Fibroblast of pulmonary artery (primary cell): ENCODE results near the gene PSME3IP1.
"Not testable (repeated sequence)": the region's sequence is repeated elsewhere in the genome, so short reads cannot be mapped to it uniquely, and the experiment has no call there.

ENCODE experiments used
- DNase-seq: peaks from one replicate; pipeline ENCODE4 v3.0.0-alpha.2; 2010; ENCODE audit warnings: low read depth
- H3K4me3 ChIP-seq: replicated peaks from 2 replicates; pipeline ENCODE4 v1.5.1; 2011; ENCODE audit warnings: low read depth, mild to moderate bottlenecking, control low read depth, low read length, moderate library complexity
- TF ChIP-seq, protein P1 (sequence below): IDR thresholded peaks from 2 replicates; pipeline ENCODE4 v1.5.1; 2011; ENCODE audit warnings: mild to moderate bottlenecking, control low read depth, low read length, inconsistent platforms; ENCODE audit errors: missing control alignments

PSME3IP1 gene

DNA sequence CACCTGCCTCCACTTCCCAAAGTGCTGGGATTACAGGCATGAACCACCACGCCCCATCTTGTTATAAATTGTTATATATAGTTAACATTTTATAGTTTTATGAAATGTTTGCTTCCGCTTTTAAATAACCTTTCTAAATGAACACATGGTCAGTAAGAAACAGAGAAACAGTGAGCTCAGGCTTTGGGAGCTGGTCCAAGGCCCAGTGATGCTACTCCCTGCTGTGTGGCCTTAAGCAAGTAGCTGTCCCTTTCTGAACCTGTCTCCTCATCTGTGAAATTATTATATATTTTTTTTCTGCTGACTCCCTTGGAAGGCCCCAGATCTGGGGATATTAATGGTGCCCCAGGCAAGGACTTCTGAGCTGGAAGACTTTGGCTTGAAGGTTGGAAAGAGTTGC is 74.4 kb downstream of the PSME3IP1 start:
- H3K4me3 ChIP-seq, result no peak overlapping the region
- no peak for DNase-seq
- TF ChIP-seq, protein P1, sequence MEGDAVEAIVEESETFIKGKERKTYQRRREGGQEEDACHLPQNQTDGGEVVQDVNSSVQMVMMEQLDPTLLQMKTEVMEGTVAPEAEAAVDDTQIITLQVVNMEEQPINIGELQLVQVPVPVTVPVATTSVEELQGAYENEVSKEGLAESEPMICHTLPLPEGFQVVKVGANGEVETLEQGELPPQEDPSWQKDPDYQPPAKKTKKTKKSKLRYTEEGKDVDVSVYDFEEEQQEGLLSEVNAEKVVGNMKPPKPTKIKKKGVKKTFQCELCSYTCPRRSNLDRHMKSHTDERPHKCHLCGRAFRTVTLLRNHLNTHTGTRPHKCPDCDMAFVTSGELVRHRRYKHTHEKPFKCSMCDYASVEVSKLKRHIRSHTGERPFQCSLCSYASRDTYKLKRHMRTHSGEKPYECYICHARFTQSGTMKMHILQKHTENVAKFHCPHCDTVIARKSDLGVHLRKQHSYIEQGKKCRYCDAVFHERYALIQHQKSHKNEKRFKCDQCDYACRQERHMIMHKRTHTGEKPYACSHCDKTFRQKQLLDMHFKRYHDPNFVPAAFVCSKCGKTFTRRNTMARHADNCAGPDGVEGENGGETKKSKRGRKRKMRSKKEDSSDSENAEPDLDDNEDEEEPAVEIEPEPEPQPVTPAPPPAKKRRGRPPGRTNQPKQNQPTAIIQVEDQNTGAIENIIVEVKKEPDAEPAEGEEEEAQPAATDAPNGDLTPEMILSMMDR, result no peak

DNA sequence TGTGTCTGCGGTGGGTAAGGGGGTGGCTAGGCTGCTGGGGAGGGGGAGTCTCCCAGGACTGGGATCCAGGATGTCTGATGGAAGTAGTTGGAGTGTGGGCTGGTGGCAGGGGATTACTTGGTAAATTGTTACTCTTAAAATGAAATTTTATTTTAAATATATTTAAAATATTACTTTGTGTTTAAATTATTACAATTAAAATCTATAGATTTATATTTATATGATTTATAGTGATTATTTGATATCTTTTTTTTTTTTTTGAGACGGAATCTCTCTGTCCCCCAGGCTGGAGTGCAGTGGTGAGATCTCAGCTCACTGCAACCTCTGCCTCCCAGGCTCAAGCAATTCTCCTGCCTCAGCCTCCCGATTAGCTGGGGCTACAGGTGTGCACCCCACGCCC is 74.9 kb downstream of the PSME3IP1 start:
- H3K4me3 ChIP-seq, result no peak overlapping the region
- TF ChIP-seq, protein P1, result no peak
- DNase-seq, result no peak

DNA sequence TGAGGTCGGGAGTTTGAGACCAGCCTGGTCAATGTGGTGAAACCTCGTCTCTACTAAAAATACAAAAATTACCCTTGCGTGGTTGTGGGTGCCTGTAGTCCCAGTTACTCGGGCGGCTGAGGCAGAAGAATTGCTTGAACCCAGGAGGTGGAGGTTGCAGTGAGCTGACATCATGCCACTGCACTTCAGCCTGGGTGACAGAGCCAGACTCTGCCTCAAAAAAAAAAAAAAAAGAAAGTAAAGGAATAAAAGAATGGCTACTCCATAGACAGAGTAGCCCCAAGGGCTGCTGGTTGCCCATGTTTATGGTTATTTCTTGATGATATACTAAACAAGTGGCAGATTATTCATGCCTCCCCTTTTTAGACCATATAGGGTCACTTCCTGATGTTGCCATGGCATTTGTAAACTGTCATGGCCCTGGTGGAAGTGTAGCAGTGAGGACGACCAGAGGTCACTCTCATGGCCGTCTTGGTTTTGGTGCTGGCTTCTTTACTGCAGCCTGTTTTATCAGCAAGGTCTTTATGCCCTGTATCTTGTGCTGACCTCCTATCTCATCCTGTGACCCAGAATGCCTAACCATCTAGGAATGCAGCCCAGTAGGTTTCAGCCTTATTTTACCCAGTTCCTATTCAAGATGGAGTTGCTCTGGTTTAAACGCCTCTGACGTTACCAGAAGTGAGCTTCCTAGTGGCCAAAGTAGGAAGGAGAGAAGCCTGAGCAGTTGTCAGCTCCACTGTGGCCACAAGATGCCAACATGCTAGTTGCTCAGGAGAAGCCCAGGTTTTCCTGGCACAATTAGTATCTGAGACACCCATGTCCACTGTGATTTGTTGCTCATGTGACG is 76.4 kb downstream of the PSME3IP1 start:
- not testable (repeated sequence) for H3K4me3 ChIP-seq, DNase-seq

DNA sequence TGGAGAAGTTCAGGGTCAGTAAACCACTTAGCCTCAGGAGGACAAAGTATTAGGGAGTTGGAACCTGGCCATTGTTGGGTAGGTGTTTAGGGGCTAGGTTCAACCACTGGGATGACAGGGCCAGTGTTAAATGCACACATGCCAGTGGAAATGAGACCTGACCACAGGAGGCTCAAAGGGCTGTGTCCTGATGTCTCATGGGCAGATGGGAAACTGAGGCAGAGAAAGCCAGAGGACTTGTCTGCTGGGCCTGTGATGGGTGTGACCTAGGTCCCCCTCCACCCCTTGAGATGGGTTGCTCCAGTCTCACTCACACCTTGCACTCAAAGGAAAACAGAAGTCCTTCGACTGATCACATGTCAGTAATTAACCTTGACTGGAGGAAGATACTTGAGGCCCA is 77.4 kb downstream of the PSME3IP1 start:
- TF ChIP-seq, protein P1, result no peak
- DNase-seq, result no peak
- H3K4me3 ChIP-seq, result no peak overlapping the region

DNA sequence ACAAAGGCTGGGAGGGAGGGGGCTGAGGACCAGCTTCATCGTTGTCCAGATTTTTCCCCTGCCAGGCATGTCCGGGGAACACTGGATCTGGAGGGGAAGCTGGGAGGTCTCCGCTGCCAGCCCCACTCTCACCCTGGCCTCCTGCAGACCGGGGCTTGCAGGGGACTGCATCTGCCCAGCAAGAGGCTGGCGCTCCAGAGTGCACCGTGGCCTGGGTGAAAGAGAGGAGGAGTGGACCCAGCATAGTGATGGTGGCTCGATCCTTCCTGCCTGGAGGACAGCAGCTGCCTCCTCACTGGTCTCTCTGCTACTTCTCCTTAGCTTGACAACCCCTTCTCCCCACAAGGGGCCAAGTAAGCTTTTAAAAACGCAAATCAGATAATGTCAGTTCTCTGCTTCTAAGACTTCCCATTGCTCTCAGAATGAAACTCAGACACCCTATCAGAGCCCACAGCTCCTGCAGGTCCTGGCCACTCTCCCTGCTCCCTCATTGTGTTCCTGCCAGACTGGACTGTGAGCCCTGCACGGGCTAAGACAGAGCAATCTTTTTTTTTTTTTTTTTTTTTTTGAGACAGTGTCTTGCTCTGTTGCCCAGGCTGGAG is 78.4 kb downstream of the PSME3IP1 start:
- no peak overlapping the region for H3K4me3 ChIP-seq
- DNase-seq, result no peak
- TF ChIP-seq, protein P1, result no peak

DNA sequence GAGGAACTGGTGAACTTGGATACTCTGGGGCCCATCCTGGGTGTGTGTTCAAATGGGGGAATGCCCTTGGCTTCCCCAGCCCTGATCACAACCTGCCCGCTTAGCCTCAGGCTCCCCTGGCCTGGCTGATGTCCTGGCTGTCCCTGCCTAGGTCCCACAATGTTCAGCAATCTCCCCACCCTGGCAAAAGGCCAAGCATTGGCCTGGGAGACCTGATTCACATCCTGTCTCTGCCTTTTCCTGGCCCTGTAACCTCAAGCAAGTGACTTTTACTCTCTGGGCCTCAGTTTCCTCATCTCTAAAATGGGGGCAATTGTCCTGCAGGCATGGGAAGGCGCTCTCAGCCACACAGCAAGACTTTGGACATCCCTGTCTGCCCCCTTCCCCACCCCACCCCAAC is 79.1 kb downstream of the PSME3IP1 start:
- no peak for DNase-seq
- H3K4me3 ChIP-seq, result no peak overlapping the region
- TF ChIP-seq, protein P1, result no peak

DNA sequence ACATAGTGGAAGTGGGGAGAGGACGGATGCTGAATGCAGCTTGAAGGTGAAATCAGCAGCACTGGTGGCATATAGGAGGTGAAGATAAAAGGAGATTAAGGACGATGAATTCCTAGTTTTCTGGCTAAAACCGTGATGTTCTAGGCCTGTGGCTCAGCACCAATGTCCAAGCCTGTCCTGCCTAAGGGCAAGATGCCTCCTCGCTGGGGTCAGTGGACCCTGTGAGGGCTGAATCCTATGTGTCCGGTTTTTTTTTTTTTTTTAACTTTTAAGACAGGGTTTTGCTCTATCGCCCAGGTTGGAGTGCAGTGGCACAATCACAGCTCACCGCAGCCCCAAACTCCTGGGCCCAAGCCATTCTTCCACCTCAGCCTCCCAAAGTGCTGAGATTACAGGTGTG is 80.7 kb downstream of the PSME3IP1 start:
- TF ChIP-seq, protein P1, result no peak
- H3K4me3 ChIP-seq, result no peak overlapping the region
- DNase-seq, result no peak
